WTC11 (cell line): ENCODE measurements around the gene WFS1. TPM values are rescaled to one million over a fixed set of nuclear protein-coding genes. Genes with fewer than 3 reads are reported as not detected.

Source experiments
- ATAC-seq: fragments of 200-7000 bp; cut with Tn5 transposase; 2 replicates; pipeline ENCODE4 v1.10.0; 2021; ENCODE audit warnings: mild to moderate bottlenecking, moderate library complexity
- CTCF ChIA-PET: fragments of 300-600 bp; sonication (Branson Sonifier 250); formaldehyde crosslinking; loops from one replicate; lab custom pipeline; 2021; ENCODE audit warnings: antibody characterized with exemption; lab: Charles Lee
- POLR2A ChIA-PET: fragments of 350-600 bp; sonication (Branson Sonifier 250); formaldehyde crosslinking; loops from one replicate; lab custom pipeline; 2021; ENCODE audit warnings: antibody characterized with exemption; lab: Charles Lee
- DNase-seq: peaks from one replicate; pipeline ENCODE4 v3.0.0; 2021; ENCODE audit warnings: low spot score
- H3K27ac Mint-ChIP-seq: 2 replicates; pipeline ENCODE4 v1.8.0; 2021; ENCODE audit warnings: mixed read lengths
- H3K27me3 Mint-ChIP-seq: 2 replicates; pipeline ENCODE4 v1.8.0; 2021; ENCODE audit warnings: low read depth, mild to moderate bottlenecking, moderate library complexity, mixed read lengths
- H3K36me3 Mint-ChIP-seq: 2 replicates; pipeline ENCODE4 v1.8.0; 2021; ENCODE audit warnings: mixed read lengths
- H3K4me1 Mint-ChIP-seq: 2 replicates; pipeline ENCODE4 v1.8.0; 2022; ENCODE audit warnings: mixed read lengths
- H3K4me3 Mint-ChIP-seq: 2 replicates; pipeline ENCODE4 v1.8.0; 2021; ENCODE audit warnings: mild to moderate bottlenecking, moderate library complexity, mixed read lengths
- H3K9me3 Mint-ChIP-seq: 2 replicates; pipeline ENCODE4 v1.8.0; 2021; ENCODE audit warnings: mixed read lengths
- ATF1 ChIP-seq: sonication (generic); formaldehyde crosslinking; IDR thresholded peaks from 2 replicates; pipeline ENCODE4 v1.8.1; 2023; ENCODE audit warnings: mild to moderate bottlenecking, moderate library complexity, missing genetic modification reagents
- CDX4 ChIP-seq: fragments of 250-450 bp; sonication (Bioruptor Pico); IDR thresholded peaks from 2 replicates; pipeline ENCODE4 v1.9.0; 2021; ENCODE audit warnings: moderate library complexity, mild to moderate bottlenecking, inconsistent platforms, borderline replicate concordance
- CTCF ChIP-seq: fragments of 200-600 bp; IDR thresholded peaks from 2 replicates; pipeline ENCODE4 v1.8.0; 2022; ENCODE audit warnings: antibody characterized with exemption
- FOXJ3 ChIP-seq: sonication (generic); formaldehyde crosslinking; IDR thresholded peaks from 2 replicates; pipeline ENCODE4 v1.9.0; 2021; ENCODE audit warnings: missing genetic modification reagents, mild to moderate bottlenecking, borderline replicate concordance
- GABPB1 ChIP-seq: sonication (generic); formaldehyde crosslinking; IDR thresholded peaks from 2 replicates; pipeline ENCODE4 v1.8.1; 2023; ENCODE audit warnings: mild to moderate bottlenecking, missing genetic modification reagents
- MLX ChIP-seq: sonication (generic); formaldehyde crosslinking; IDR thresholded peaks from 2 replicates; pipeline ENCODE4 v1.8.1; 2023; ENCODE audit warnings: mild to moderate bottlenecking, missing genetic modification reagents, moderate library complexity
- MYBL2 ChIP-seq: sonication (generic); formaldehyde crosslinking; IDR thresholded peaks from 2 replicates; pipeline ENCODE4 v1.8.1; 2023; ENCODE audit warnings: mild to moderate bottlenecking, moderate library complexity, missing genetic modification reagents
- NR2C2 ChIP-seq: sonication (generic); formaldehyde crosslinking; IDR thresholded peaks from 2 replicates; pipeline ENCODE4 v1.8.0; 2022; ENCODE audit warnings: mild to moderate bottlenecking, missing genetic modification reagents
- RORB ChIP-seq: fragments of 250-450 bp; sonication (Bioruptor Pico); IDR thresholded peaks from 2 replicates; pipeline ENCODE4 v1.9.0; 2021; ENCODE audit warnings: mild to moderate bottlenecking
- SMAD4 ChIP-seq: sonication (generic); formaldehyde crosslinking; IDR thresholded peaks from 2 replicates; pipeline ENCODE4 v1.8.0; 2022; ENCODE audit warnings: mild to moderate bottlenecking, missing genetic modification reagents
- STAT6 ChIP-seq: sonication (generic); formaldehyde crosslinking; conservative IDR thresholded peaks from 2 replicates; pipeline ENCODE4 v1.8.1; 2023; ENCODE audit warnings: mild to moderate bottlenecking, low read depth, missing genetic modification reagents, moderate library complexity
- ZMAT4 ChIP-seq: fragments of 250-450 bp; sonication (Bioruptor Pico); IDR thresholded peaks from 2 replicates; pipeline ENCODE4 v1.9.0; 2021; ENCODE audit warnings: mild to moderate bottlenecking
- ZNF317 ChIP-seq: sonication (generic); formaldehyde crosslinking; IDR thresholded peaks from 2 replicates; pipeline ENCODE4 v1.8.1; 2023; ENCODE audit warnings: low read depth, mild to moderate bottlenecking, moderate library complexity, missing genetic modification reagents, borderline replicate concordance
- ZNF512 ChIP-seq: sonication (generic); formaldehyde crosslinking; IDR thresholded peaks from 2 replicates; pipeline ENCODE4 v1.8.1; 2022; ENCODE audit warnings: missing genetic modification reagents, borderline replicate concordance
- total RNA-seq: library from RNA; stranded (reverse); gene quantifications from 3 replicates; pipeline ENCODE4 v1.2.3, GENCODE V29; 2021

WFS1 gene
- total RNA-seq, 1 experiment from 2014 or later, result 34.7 TPM

- no peak for TF ChIP-seq ZNF317 (CRISPR knock-in tag)
- TF ChIP-seq GABPB1, result no peak
- no peak for TF ChIP-seq CDX4 (CRISPR knock-in tag)
- TF ChIP-seq FOXJ3 (CRISPR knock-in tag), result no peak
- no peak for TF ChIP-seq CTCF
- no peak for TF ChIP-seq ATF1 (CRISPR knock-in tag)
- no peak for TF ChIP-seq STAT6 (CRISPR knock-in tag)
- TF ChIP-seq RORB (CRISPR knock-in tag), result no peak
- TF ChIP-seq, all 79 proteins: peak for 0
- Mint-ChIP-seq H3K4me1 (no peaks in the 10 kb centered on the region), H3K4me3 (no peak overlapping the region), H3K36me3 (0 out of 2 replicates have a peak, but pooled peaks cover 2% of the 10 kb centered on the region), H3K9me3 (no peaks in the 10 kb centered on the region), H3K27ac (no peak overlapping the region), H3K27me3 (no peaks in the 10 kb centered on the region)
- no peak for ATAC-seq
- ChIA-PET CTCF (interaction anchor here (0.6 to 3.6 kb wide), 6 partner anchors 11 to 66 kb away, joined by 3 to 18 read pairs (median 6); no protein-coding TSS in a partner anchor), POLR2A (no interaction called here)
- DNase-seq, result no peak
These were observed 46.9 kb downstream of the WFS1 start for GRCh38 chr4:6316461-6317003.

GRCh38 chr4:6318206-6318605 lies 48.6 kb downstream of the WFS1 start:
- Mint-ChIP-seq H3K27ac (no peak overlapping the region), H3K27me3 (no peaks in the 10 kb centered on the region), H3K4me3 (no peak overlapping the region), H3K36me3 (0 out of 2 replicates have a peak, but pooled peaks cover 2% of the 10 kb centered on the region), H3K4me1 (no peaks in the 10 kb centered on the region), H3K9me3 (no peaks in the 10 kb centered on the region)
- ATAC-seq (no peak), DNase-seq (no peak)
- POLR2A ChIA-PET, result no interaction called here
- CTCF ChIA-PET, result interaction anchor here (3.4 to 3.6 kb wide), 2 partner anchors 10 to 13 kb away, joined by 18 to 31 read pairs; no protein-coding TSS in a partner anchor
- TF ChIP-seq ZNF512 (CRISPR knock-in tag), result no peak
- no peak for TF ChIP-seq ZMAT4 (CRISPR knock-in tag)
- TF ChIP-seq MYBL2 (CRISPR knock-in tag), result no peak
- TF ChIP-seq MLX (CRISPR knock-in tag), result no peak
- TF ChIP-seq SMAD4, result no peak
- no peak for TF ChIP-seq NR2C2
